GM19324 (cell line): ENCODE data around the gene SPATA9.
A peak's percentile ranks its signal among the peaks of the same experiment; 100 is the strongest.

Source experiments
- ATAC-seq: cut with Tn5 transposase; IDR thresholded peaks from one replicate; pipeline ENCODE4 v1.9.1; 2021; ENCODE audit warnings: mild to moderate bottlenecking, moderate library complexity; ENCODE audit not compliant: unreplicated experiment, low FRiP score

The SPATA9 gene

DNA sequence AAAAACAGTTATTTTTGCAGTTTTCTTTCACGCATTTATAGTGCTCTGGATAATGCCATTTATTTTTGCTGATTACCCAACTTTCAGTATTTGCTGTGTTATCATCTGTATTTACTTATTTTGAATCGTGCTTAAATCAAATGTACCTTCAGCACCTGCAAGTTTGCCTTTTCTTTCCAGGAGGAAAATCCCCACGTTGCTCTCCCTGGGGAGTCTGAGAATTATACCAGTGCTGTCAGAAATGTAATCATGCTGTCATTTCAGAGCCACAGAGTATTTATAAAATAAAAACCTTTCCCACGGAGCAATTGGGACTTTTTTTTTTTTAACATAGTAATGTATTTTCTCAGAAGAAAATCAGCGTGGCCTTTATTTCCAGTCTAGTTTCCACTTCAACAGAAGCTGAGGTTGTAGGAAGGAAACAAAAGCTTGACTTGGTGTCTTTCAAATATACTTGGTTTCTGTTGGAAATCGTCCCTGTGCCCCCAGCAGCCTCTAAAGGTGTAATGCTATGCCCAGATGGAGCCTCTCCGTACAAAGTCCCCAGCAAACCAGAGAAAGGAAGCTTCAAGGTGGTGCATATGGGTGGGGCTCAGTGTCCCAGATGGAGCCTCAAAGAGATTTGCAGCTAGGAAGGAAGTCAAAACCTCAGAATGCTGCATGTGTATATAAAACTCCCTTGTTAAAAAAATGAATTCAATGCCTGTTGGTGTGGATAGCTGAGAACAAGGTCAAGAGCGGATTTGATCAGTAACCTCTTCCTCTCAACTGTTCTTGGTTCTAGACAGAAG is 60.8 kb downstream of the SPATA9 start:
- no peak for ATAC-seq

DNA sequence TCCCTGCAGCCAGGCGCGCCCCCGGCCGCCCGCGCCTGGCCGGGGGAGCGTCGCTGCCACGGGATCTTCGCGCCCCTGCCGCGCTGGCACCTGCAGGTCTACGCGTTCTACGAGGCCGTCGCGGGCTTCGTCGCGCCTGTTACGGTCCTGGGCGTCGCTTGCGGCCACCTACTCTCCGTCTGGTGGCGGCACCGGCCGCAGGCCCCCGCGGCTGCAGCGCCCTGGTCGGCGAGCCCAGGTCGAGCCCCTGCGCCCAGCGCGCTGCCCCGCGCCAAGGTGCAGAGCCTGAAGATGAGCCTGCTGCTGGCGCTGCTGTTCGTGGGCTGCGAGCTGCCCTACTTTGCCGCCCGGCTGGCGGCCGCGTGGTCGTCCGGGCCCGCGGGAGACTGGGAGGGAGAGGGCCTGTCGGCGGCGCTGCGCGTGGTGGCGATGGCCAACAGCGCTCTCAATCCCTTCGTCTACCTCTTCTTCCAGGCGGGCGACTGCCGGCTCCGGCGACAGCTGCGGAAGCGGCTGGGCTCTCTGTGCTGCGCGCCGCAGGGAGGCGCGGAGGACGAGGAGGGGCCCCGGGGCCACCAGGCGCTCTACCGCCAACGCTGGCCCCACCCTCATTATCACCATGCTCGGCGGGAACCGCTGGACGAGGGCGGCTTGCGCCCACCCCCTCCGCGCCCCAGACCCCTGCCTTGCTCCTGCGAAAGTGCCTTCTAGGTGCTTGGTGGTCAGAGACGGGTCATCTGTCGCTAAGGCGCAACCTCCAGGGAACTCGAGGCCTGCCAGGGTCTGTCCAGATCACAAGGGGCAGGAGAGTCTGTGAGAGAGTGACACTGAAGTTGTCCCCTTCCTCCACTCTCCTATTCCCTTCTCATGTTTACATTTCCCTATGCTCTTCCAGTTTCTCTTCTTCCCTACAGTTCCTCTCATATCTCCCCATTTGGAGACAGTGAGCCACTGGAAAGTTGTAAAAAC is 61.6 kb downstream of the SPATA9 start:
- ATAC-seq, result peak; percentile 45

DNA sequence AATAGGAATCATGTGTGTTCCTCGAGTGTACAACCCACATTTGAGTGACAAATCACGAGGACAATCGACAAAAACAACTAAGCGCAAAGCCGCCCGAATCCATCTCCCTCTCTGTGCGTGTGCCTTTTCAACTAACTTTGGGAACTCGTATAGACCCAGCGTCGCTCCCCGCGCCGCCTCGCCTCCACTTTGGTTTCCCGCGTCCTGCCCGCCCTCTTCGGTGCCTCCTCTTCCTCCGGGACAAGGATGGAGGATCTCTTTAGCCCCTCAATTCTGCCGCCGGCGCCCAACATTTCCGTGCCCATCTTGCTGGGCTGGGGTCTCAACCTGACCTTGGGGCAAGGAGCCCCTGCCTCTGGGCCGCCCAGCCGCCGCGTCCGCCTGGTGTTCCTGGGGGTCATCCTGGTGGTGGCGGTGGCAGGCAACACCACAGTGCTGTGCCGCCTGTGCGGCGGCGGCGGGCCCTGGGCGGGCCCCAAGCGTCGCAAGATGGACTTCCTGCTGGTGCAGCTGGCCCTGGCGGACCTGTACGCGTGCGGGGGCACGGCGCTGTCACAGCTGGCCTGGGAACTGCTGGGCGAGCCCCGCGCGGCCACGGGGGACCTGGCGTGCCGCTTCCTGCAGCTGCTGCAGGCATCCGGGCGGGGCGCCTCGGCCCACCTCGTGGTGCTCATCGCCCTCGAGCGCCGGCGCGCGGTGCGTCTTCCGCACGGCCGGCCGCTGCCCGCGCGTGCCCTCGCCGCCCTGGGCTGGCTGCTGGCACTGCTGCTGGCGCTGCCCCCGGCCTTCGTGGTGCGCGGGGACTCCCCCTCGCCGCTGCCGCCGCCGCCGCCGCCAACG is 62.5 kb downstream of the SPATA9 start, which contains the start of gene GPR150:
Gene GPR150, plus strand, starts transcription at position 58 of the 840 bp plus-strand sequence. Its CDS starts 189 bp downstream, at position 247.
- peak; percentile 74 for ATAC-seq

DNA sequence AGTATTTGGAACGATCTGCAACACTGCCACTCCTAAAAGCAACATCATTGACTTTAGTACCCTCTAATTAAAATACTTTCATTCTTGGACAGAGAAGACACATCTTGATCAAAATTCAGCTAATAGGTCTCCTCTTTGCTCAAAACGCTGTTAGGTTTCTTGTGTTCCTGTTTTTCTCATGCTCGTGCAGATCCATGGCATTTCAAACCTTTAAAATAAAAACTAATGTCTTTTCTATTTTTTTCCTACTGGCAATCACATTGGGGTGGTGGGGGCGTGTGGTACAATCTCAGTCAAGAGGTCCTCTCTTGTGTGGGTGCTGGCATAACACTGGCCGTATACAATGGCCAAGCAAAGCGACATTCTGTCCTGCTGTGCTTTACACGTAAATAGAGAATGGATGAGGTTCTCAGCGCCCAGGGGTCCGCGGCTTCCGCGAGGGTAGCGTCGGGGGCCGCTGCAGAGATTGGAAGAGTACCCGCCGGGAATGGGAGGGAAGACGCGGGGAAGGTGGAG is 63.2 kb downstream of the SPATA9 start:
- no peak for ATAC-seq

DNA sequence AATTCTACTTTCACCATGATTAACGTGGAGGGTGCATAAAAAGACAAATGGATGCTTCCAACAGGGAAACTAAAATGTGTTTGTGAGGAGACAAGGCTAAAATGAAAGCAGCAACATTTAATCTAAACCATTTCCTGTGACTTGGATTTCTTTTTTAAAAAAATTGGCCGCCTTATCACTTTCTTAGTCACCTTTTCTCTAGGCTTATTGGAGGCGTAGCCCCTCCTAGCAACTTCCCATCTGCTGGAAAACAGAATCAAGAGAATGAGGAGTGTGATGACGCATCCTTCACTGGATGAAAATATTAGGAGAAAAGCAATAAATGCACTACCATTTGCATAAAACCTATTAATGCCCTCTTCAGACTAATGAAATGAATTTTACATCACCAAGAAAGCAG is 63.7 kb downstream of the SPATA9 start:
- no peak for ATAC-seq

DNA sequence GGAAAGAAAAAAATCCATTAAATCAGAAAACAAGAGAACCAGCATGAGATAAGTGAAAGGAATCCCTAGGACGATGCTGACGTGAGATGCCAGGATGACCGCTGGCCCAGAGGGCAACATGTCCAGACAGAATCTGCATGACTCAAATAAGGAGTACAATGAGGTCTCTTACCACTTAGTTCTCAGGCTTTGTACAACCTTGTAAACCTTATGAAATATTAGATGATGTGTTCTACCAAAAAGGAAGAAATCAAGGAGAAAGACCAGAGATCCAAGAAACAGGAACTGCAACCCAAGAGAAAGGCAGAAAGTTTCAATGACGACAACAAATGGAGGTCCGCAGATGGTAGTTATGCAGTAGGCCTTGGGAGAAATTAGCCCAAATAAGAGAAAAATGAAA is 65.7 kb downstream of the SPATA9 start:
- ATAC-seq, result no peak

DNA sequence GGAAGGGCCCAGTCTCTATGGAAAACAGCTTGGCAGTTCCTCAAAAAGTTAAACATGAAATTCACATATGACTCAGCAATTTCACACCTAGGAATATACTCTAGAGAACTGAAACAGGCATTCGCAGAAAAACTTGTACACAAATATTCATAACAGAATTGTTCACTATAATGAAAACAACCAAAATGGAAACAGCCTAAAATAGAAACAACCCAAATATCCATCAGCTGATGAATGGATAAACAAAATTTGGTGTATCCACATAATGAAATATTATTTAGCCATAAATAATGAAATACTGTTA is 67.7 kb downstream of the SPATA9 start:
- no peak for ATAC-seq

DNA sequence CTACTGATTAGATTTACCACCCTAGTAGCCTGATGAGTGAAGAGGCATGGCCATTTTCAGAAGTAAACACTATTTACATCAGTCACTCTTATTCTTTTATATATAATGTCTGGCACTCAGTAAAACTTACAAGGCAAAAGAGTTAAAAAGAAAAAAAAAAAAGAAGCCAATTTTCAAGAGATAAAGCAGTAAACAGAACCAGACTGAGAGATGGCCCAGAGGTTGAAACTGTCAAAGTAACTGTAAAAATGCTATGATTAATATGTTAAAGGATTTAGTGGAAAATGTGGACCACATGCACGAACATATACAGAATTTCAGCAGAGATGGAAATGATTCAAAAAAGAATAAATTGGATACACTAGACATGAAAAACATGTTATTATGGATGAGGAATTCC is 69.3 kb downstream of the SPATA9 start:
- no peak for ATAC-seq

DNA sequence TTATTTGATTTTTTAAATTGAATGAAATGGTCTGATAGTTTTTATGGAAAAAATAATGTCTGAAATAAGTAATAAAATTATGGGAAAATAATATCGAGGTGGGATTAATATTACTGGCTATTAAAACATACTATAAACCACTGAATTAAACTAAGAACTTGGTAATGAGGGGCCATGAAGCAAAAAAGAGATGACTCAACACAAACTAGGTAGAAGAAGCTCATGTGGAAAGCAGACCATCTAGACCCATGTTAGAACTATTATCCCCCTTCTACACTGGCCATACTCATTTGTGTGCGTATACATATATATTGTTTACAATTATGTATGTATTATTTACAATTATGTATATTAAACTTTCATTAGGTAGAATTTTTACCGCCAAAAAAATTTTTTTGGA is 71.4 kb downstream of the SPATA9 start:
- no peak for ATAC-seq

DNA sequence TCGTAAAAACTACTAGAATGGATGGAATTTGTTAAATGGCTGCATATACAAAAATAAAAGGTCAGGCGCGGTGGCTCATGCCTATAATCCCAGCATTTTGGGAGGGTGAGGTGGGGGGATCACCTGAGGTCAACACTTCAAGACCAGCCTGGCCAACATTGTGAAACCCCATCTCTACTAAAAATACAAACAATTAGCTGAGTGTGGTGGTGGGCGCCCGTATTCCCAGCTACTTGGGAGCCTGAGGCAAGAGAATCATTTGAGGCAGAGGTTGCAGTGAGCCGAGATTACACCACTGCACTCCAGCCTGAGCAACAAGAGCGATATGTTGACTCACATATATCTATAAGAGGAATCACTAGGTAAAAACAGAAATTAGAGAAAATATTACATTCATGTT is 72.2 kb downstream of the SPATA9 start:
- ATAC-seq, result no peak

DNA sequence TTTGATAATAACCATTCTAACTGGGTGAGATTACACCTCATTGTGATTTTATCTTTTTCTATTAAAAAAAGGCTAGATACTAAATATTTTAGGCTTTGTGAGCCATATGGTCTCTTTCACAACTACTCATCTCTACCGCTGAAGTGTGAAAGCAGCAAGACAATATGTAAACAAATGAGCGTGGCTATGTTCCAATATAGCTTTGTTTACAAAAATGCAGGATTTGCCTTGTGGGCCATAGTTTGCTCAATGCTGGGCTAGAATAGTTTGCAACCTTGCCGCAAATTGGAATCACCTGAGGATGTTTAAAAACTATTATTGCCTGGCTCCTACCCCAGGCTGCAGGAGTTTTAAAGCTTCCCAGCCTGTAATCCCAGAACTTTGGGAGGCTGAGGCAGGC is 73.1 kb downstream of the SPATA9 start:
- no peak for ATAC-seq
